Measurements from ENCODE around the gene KCNN4.

DNA sequence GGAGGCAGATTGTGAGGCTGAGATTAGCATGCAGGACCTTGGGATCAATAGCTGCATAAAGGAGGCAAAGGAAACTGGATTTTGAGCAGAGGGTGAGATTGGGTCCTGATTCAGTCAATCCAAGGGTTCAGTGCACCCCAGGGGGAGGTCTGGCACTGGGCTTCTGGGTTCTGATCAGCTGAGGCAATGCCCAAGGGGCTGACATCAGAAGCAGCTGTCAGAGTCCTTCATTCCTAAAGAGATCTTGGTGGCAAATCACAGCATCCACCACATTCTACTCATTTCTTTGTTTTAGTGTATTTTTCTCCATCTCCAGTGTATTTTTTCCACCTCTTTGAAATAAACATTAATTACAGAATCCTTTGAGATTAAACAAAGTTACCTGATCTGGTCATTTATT, 26.9 kb upstream of the KCNN4 start:
- TF ChIP-seq EZH2 (IDR thresholded peaks at IDR 0.05; ENCODE audit: borderline replicate concordance, low read depth, low read length, severe bottlenecking): no peak
- TF ChIP-seq, protein P1, sequence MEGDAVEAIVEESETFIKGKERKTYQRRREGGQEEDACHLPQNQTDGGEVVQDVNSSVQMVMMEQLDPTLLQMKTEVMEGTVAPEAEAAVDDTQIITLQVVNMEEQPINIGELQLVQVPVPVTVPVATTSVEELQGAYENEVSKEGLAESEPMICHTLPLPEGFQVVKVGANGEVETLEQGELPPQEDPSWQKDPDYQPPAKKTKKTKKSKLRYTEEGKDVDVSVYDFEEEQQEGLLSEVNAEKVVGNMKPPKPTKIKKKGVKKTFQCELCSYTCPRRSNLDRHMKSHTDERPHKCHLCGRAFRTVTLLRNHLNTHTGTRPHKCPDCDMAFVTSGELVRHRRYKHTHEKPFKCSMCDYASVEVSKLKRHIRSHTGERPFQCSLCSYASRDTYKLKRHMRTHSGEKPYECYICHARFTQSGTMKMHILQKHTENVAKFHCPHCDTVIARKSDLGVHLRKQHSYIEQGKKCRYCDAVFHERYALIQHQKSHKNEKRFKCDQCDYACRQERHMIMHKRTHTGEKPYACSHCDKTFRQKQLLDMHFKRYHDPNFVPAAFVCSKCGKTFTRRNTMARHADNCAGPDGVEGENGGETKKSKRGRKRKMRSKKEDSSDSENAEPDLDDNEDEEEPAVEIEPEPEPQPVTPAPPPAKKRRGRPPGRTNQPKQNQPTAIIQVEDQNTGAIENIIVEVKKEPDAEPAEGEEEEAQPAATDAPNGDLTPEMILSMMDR (IDR thresholded peaks at IDR 0.05; ENCODE audit: borderline replicate concordance, extremely low read depth, low read length, poor library complexity, severe bottlenecking): no peak

Measured in DND-41 (cell line).